Retina (tissue), 1 donor: ENCODE results near the gene ZNF580.
A peak's percentile ranks its signal among the peaks of the same experiment; 100 is the strongest.

ENCODE experiments used
- DNase-seq: peaks from one replicate; pipeline ENCODE4 v3.0.0-alpha.2; 2016

ZNF580 gene

GRCh38 chr19:55625004-55625326 is 15.8 kb upstream of the ZNF580 start:
- no peak for DNase-seq

GRCh38 chr19:55626350-55626749 is 14.5 kb upstream of the ZNF580 start:
- DNase-seq = no peak

- DNase-seq = peak; percentile 83
These were observed 8.4 kb upstream of the ZNF580 start for GRCh38 chr19:55632463-55632834.

GRCh38 chr19:55633861-55634260 is 6.9 kb upstream of the ZNF580 start:
- DNase-seq = no peak

GRCh38 chr19:55635334-55635717 is 5.5 kb upstream of the ZNF580 start:
- DNase-seq = no peak

GRCh38 chr19:55635856-55636440 is 4.9 kb upstream of the ZNF580 start:
- DNase-seq = no peak

- no peak for DNase-seq
These were observed 4.1 kb upstream of the ZNF580 start for GRCh38 chr19:55636723-55637122.

GRCh38 chr19:55637534-55637933 is 3.3 kb upstream of the ZNF580 start:
- DNase-seq = no peak

- DNase-seq = no peak
These were observed 1.9 kb upstream of the ZNF580 start for GRCh38 chr19:55638864-55639359.

- peak; percentile 83 for DNase-seq
These were observed 692 bp upstream of the ZNF580 start for GRCh38 chr19:55640043-55640576.

GRCh38 chr19:55641426-55642152 is 787 bp downstream of the ZNF580 start:
- DNase-seq = peak; percentile 34

- no peak for DNase-seq
These were observed 1.6 kb downstream of the ZNF580 start for GRCh38 chr19:55642153-55643002.

- DNase-seq = peak; percentile 89
These were observed 2.4 kb downstream of the ZNF580 start, which contains the start of gene ZNF581 for GRCh38 chr19:55643003-55643886. TSS of gene ZNF581 (plus strand) at chr19:55643649. CDS start at chr19:55644572, 923 bp downstream.

- DNase-seq = no peak
These were observed 3.0 kb downstream of the ZNF580 start for GRCh38 chr19:55643887-55644176.

- DNase-seq = no peak
These were observed 3.5 kb downstream of the ZNF580 start for GRCh38 chr19:55644191-55644833.

GRCh38 chr19:55644842-55645511 is 4.2 kb downstream of the ZNF580 start:
- DNase-seq = no peak

- no peak for DNase-seq
These were observed 4.7 kb downstream of the ZNF580 start for GRCh38 chr19:55645512-55645881.

GRCh38 chr19:55646889-55647731 is 6.3 kb downstream of the ZNF580 start:
- DNase-seq = no peak

- peak; percentile 93 for DNase-seq
These were observed 7.2 kb downstream of the ZNF580 start, which contains the start of gene CCDC106 for GRCh38 chr19:55647732-55648584. TSS of gene CCDC106 (plus strand) at chr19:55648212. CDS start at chr19:55649047, 835 bp downstream.
